ENCODE results near the gene MYO6.

The MYO6 gene

GRCh38 chr6:75947935-75948334 lies 198.9 kb downstream of the MYO6 start:
- no peak for DNase-seq (ENCODE audit: low read depth)

GRCh38 chr6:75952128-75952527 lies 203.1 kb downstream of the MYO6 start:
- DNase-seq (ENCODE audit: low read depth) = no peak

DNA sequence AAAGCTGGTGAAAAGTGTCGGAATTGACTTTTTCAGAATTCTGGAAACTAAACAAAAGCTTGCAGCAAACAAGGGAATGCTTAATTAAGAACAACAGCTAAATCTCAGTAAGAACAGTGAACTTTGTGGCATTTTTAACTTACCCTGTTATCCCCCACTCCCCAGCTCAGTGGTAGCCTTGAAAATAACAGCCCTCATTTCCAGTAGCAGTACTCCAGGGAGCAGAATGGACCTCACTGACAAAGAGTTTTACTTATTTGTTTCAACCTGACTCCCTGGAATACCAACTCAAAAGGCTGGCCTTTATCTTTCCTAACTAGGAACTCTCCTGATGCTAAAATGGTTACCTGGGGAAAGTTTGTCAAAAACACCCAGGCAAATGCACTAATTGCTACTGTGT lies 214.5 kb downstream of the MYO6 start:
- DNase-seq (ENCODE audit: low read depth) = no peak

DNA sequence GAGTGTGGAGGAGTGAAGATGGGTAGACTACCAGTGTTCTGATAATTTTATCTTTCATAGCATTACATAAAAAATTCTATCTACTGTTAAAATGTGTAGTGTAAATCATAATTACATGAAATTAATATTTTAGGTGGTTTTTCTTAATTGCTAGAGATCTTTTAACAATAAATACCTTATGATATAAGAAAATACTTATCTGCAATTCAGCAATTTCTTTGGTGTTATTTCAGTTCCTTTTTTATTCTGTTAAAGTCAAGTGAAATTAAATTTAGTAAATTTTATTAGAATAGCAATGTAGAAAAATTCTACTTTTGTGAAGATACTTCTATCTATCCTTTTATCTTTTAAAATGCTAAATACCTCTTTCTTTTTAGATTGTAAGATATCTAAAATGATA lies 219.1 kb downstream of the MYO6 start:
- DNase-seq (ENCODE audit: low read depth) = no peak
